ENCODE results near the gene ROS1.
"Not testable (repeated sequence)": the region's sequence is repeated elsewhere in the genome, so short reads cannot be mapped to it uniquely, and the experiment has no call there.

Gene ROS1

DNA sequence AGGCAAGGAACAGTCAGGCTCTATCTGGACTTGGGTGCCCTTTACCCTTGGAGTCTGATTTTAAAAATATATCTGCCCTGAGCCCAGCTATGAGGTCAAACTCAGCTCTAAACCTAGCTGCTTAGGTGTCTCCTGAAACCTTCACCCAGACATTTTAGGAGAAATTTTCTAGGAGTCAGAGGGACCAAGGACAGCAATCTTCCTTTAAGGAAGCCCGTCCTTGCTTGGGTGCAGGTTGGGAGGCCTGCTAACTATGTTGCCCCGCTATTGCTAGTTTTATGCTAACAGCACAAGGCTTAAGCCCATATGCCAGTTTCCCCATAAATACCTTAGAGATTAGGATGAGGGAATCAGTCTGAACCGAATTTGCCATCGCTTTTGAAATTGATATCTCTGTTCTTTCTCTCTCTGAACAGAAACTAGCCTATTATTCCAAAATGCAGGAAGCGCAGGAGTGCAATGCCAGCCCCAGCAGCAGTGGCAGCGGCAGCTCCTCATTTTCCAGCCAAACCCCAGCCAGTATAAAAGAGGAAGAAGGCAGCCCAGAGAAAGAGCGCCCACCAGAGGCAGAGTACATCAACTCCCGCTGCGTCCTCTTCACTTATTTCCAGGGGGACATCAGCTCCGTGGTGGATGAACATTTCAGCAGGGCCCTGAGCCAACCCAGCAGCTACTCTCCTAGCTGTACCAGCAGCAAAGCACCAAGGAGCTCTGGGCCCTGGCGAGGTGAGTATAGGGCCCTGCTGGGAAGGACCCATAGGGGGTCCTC lies 157.8 kb downstream of the ROS1 start:
- Histone ChIP-seq H3K9me3 (ENCODE audit: control insufficient read depth, low read length) (no peaks in the 10 kb centered on the region), H3K9ac (ENCODE audit: low read length) (no peak overlapping the region), H3K4me1 (ENCODE audit: control insufficient read depth, insufficient read depth, low read length) (peaks cover 23% of the 10 kb centered on the region), H3K27me3 (ENCODE audit: control insufficient read depth, insufficient read depth, low read length) (peaks cover 96% of the 10 kb centered on the region), H3K4me3 (ENCODE audit: low read length) (no peak overlapping the region), H3K36me3 (ENCODE audit: control insufficient read depth, insufficient read depth, low read length) (no peaks in the 10 kb centered on the region)

DNA sequence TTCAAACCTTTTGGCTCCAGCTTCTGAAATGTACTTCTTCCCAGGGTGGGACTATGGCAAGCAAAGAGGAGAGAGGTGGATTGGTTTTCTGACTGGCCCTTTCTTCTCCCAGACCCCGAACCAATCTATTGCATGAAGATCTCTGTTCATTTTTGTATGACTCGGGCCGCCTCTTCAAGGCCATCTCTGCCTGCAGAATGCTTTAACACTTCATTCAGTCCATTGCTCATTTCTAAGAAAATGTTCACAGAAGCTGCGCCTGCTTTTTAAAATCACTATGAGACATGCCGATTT lies 158.7 kb downstream of the ROS1 start:
- peaks cover 96% of the 10 kb centered on the region for H3K27me3 ChIP-seq (ENCODE audit: control insufficient read depth, insufficient read depth, low read length)
- peaks cover 23% of the 10 kb centered on the region for H3K4me1 ChIP-seq (ENCODE audit: control insufficient read depth, insufficient read depth, low read length)
- no peaks in the 10 kb centered on the region for H3K9me3 ChIP-seq (ENCODE audit: control insufficient read depth, low read length)
- no peak overlapping the region for H3K4me3 ChIP-seq (ENCODE audit: low read length)
- no peaks in the 10 kb centered on the region for H3K36me3 ChIP-seq (ENCODE audit: control insufficient read depth, insufficient read depth, low read length)
- H3K9ac ChIP-seq (ENCODE audit: low read length): no peak overlapping the region

DNA sequence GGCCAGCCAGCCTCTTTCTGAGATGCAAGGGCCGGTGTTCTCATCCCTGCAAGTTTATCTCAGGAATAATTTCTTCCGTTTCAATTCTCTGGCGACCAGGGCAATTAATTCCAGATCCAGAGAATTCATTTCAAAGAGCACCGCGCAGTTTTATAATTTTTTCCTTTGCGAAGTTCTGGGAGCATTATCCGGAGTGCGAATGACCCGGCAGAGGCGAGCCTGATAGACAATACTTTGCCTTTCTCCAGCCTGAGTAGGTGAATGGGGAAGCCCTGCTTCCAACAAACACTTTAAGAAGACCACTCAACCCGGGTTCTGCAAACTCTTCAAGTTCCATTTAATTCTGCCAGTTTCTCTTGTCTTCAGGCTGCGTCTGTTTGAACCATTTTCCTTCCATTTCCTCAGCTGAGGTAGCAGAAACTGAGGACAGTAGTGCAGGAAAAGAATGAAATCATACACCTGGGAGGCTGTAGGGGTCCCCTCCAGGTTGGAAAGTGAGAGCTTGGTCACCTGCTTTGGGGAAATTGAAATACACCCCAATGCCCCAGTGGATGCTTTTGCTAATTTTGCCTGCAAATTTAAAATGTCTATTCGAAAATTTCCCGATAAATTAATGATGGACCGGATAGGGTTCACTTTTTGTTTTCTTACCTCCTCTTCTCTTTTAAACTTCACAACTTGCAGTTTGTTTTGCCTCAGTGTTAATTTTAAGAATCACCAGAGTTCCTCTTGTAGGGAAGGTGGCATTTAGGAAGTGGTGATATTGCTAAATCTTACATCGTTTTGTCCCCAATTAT lies 159.3 kb downstream of the ROS1 start:
- no peak overlapping the region for H3K9ac ChIP-seq (ENCODE audit: low read length)
- peaks cover 23% of the 10 kb centered on the region for H3K4me1 ChIP-seq (ENCODE audit: control insufficient read depth, insufficient read depth, low read length)
- H3K4me3 ChIP-seq (ENCODE audit: low read length): no peak overlapping the region
- H3K36me3 ChIP-seq (ENCODE audit: control insufficient read depth, insufficient read depth, low read length): no peaks in the 10 kb centered on the region
- H3K9me3 ChIP-seq (ENCODE audit: control insufficient read depth, low read length): no peaks in the 10 kb centered on the region
- peaks cover 97% of the 10 kb centered on the region for H3K27me3 ChIP-seq (ENCODE audit: control insufficient read depth, insufficient read depth, low read length)

DNA sequence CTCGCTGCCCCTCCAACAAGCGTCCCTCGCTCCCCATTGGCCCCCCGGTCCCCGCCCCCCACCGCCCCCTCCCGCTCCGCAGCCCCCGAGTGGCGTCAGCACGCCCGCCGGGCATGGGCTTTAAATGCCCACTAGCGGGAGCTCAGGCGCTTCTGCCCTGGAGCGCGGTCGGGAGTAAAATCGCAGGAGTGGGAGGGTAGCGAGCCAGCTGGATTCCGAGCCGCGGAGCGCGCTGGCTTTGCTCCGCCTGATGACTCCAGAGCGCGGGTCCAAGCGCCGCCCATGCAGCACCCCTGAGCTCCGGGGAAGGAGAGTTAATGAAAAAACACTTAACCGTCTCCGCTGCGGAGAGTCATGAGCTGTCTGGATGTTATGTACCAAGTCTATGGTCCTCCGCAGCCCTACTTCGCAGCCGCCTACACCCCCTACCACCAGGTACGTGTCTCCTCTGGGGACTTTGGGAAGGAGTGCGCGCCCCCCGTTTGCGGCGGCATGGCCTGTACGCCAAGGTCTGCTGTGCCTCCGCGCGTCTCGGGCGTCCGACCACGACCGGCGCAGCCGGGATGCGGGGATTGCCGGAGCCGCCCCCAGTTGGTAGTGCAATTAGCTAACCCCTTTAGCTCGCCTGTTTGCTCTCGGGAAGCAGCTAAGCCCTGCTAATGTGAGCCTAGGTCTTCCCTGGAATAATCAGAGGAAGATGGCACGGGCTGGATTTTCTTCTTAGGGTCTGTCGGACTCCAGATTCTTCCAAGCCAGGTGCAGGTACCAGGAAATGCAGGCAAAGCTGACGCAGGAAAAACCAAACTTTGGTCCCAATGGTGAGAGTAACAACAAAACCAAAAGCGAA lies 160.1 kb downstream of the ROS1 start, which contains the start of gene VGLL2:
VGLL2 (plus strand) TSS at position 149 of the 847 bp plus-strand sequence; CDS start at position 355, 206 bp downstream.
- H3K36me3 ChIP-seq (ENCODE audit: control insufficient read depth, insufficient read depth, low read length): no peaks in the 10 kb centered on the region
- H3K4me1 ChIP-seq (ENCODE audit: control insufficient read depth, insufficient read depth, low read length): peaks cover 23% of the 10 kb centered on the region
- no peak within 1 kb of the TSS for H3K9ac ChIP-seq (ENCODE audit: low read length)
- H3K9me3 ChIP-seq (ENCODE audit: control insufficient read depth, low read length): no peaks in the 10 kb centered on the region
- no peak within 1 kb of the TSS for H3K4me3 ChIP-seq (ENCODE audit: low read length)
- peaks cover 90% of the 10 kb centered on the region for H3K27me3 ChIP-seq (ENCODE audit: control insufficient read depth, insufficient read depth, low read length)

DNA sequence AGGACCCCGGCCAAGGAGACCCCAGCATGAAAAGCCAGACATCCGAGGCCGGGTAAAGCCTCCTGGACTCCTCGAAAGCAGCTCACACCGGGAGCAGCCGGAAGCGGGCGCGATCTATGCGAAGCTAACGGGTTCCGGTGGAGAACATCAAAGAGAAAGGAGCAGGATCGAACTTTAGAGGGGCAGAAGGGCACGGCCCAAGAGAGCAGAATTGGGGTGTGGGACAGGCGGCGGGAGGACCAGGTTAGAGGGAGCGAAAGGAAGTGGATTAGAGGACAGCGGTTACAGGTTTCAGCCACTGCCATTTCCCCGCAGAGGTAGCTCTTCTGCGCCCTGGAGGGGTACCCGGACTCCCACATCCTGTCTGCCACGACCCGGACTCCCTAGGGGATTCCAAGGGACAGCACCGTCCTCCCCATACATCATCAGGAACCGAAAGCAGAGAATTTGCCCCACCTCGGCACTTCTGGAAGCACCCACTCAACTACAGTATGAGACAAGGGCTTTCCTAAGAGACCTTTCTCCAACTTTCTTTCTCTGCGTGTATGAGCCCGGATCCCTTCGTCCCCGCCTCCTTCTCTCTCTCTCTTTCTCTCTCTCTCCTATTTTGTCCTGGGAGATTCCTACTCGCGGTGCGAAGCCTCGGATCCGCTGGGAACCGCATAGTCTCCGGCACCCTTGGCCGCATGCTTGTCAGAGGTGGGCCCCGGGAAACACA lies 160.9 kb downstream of the ROS1 start:
- H3K27me3 ChIP-seq (ENCODE audit: control insufficient read depth, insufficient read depth, low read length): peaks cover 82% of the 10 kb centered on the region
- no peaks in the 10 kb centered on the region for H3K9me3 ChIP-seq (ENCODE audit: control insufficient read depth, low read length)
- H3K36me3 ChIP-seq (ENCODE audit: control insufficient read depth, insufficient read depth, low read length): no peaks in the 10 kb centered on the region
- no peak overlapping the region for H3K9ac ChIP-seq (ENCODE audit: low read length)
- peaks cover 17% of the 10 kb centered on the region for H3K4me1 ChIP-seq (ENCODE audit: control insufficient read depth, insufficient read depth, low read length)
- H3K4me3 ChIP-seq (ENCODE audit: low read length): no peak overlapping the region

DNA sequence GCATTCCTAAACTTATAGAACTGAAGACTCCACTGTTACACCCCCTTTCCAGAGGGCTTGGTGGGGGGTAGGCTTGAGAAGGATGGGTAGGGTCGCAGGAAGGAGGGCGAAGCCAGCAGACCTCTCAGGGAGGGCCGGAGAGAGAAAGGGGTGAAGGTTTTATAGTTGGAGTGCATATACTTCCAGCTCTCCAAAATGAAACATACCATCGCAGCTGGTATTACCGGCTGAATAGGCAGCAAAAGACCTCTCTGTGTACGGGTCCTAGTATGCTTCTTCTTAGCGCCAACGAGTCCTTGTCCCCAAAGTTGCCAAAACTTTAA lies 161.4 kb downstream of the ROS1 start:
- H3K9me3 ChIP-seq (ENCODE audit: control insufficient read depth, low read length): no peaks in the 10 kb centered on the region
- H3K27me3 ChIP-seq (ENCODE audit: control insufficient read depth, insufficient read depth, low read length): peaks cover 77% of the 10 kb centered on the region
- H3K9ac ChIP-seq (ENCODE audit: low read length): no peak overlapping the region
- peaks cover 17% of the 10 kb centered on the region for H3K4me1 ChIP-seq (ENCODE audit: control insufficient read depth, insufficient read depth, low read length)
- H3K4me3 ChIP-seq (ENCODE audit: low read length): no peak overlapping the region
- H3K36me3 ChIP-seq (ENCODE audit: control insufficient read depth, insufficient read depth, low read length): no peaks in the 10 kb centered on the region

DNA sequence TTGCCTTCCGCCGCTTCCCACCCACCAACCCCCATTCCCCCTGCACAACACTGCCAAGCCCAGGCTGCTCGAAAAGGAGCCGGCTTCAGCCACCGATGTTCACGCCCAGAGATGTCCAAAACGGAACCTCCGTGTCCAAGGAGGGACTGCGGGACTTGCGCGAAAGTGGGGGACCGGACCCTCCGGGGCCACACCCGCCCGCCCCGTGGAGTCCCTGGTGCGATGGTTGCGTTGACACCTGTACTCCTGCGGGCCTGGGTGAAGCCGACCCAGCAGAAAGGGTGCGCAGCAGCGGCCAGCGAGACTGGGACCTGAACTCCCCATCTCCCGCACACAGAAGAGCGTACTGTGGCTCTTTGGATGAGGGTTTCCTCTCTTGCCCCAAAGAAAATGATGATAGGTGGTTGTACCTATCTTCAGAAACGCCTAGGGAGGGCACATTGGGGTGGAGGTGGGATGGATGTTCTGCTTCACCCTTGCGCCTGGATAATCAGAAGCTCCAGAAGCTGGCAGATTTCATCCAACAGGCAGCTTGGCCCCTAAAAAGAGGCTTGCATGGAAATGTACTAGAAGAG lies 162.3 kb downstream of the ROS1 start:
- H3K27me3 ChIP-seq (ENCODE audit: control insufficient read depth, insufficient read depth, low read length): peaks cover 68% of the 10 kb centered on the region
- peaks cover 17% of the 10 kb centered on the region for H3K4me1 ChIP-seq (ENCODE audit: control insufficient read depth, insufficient read depth, low read length)
- no peaks in the 10 kb centered on the region for H3K36me3 ChIP-seq (ENCODE audit: control insufficient read depth, insufficient read depth, low read length)
- no peak overlapping the region for H3K9ac ChIP-seq (ENCODE audit: low read length)
- no peak overlapping the region for H3K4me3 ChIP-seq (ENCODE audit: low read length)
- H3K9me3 ChIP-seq (ENCODE audit: control insufficient read depth, low read length): no peaks in the 10 kb centered on the region

DNA sequence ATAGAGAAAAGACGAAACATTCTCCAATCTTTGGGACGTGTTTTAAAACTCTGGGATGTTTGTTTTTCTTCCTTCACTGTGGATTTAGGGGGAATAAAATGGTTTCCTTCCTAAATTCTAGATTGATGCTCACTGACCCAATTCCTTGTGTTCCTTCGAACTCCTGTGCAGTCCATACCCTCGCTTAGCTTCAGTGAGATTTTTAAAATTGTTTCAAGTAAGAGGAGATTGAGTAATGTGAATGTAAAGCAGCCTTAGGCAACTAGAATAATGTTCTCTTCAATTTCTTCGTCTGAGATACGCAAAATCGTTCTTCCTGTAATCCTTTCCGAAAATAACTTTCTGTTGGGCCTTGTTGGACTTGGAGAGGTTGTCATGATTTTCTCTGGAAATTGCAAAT lies 162.9 kb downstream of the ROS1 start:
- peaks cover 17% of the 10 kb centered on the region for H3K4me1 ChIP-seq (ENCODE audit: control insufficient read depth, insufficient read depth, low read length)
- H3K9ac ChIP-seq (ENCODE audit: low read length): no peak overlapping the region
- peaks cover 61% of the 10 kb centered on the region for H3K27me3 ChIP-seq (ENCODE audit: control insufficient read depth, insufficient read depth, low read length)
- no peaks in the 10 kb centered on the region for H3K36me3 ChIP-seq (ENCODE audit: control insufficient read depth, insufficient read depth, low read length)
- H3K4me3 ChIP-seq (ENCODE audit: low read length): no peak overlapping the region
- no peaks in the 10 kb centered on the region for H3K9me3 ChIP-seq (ENCODE audit: control insufficient read depth, low read length)

DNA sequence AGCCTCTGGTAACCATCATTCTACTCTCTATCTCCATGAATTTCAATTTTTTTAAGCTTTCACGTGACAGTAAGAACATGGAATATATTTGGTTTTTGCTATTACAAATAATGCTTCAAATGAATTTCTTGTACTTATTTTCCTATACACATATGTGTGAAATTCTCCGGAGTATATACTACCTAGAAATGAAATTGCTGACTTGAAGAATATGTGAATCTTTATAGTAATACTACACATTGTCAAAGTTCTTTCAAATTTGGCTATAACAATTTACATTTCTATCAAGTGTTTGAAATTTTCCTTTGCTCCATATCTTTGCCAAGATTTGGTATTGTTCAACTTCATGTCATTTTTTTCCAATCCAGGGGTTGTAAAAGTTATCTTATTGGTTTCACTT lies 172.0 kb downstream of the ROS1 start:
- Histone ChIP-seq H3K9ac (ENCODE audit: low read length) (no peak overlapping the region), H3K4me3 (ENCODE audit: low read length) (no peak overlapping the region)

DNA sequence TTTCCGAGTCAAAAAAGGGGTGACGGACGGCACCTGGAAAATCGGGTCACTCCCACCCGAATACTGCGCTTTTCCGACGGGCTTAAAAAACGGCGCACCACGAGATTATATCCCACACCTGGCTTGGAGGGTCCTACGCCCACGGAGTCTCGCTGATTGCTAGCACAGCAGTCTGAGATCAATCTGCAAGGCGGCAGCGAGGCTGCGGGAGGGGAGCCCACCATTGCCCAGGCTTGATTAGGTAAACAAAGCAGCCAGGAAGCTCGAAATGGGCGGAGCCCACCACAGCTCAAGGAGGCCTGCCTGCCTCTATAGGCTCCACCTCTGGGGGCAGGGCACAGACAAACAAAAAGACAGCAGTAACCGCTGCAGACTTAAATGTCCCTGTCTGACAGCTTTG lies 180.8 kb downstream of the ROS1 start:
- H3K4me3 ChIP-seq (ENCODE audit: low read length); H3K9me3 ChIP-seq (ENCODE audit: control insufficient read depth, low read length); H3K4me1 ChIP-seq (ENCODE audit: control insufficient read depth, insufficient read depth, low read length); H3K27me3 ChIP-seq (ENCODE audit: control insufficient read depth, insufficient read depth, low read length); H3K9ac ChIP-seq (ENCODE audit: low read length); H3K36me3 ChIP-seq (ENCODE audit: control insufficient read depth, insufficient read depth, low read length): not testable (repeated sequence)

More for the DNA sequence above, 172.0 kb downstream of the ROS1 start:
- no peaks in the 10 kb centered on the region for H3K27me3 ChIP-seq (ENCODE audit: control insufficient read depth, insufficient read depth, low read length)
- H3K9me3 ChIP-seq (ENCODE audit: control insufficient read depth, low read length): no peaks in the 10 kb centered on the region
- no peaks in the 10 kb centered on the region for H3K36me3 ChIP-seq (ENCODE audit: control insufficient read depth, insufficient read depth, low read length)
- no peaks in the 10 kb centered on the region for H3K4me1 ChIP-seq (ENCODE audit: control insufficient read depth, insufficient read depth, low read length)

DNA sequence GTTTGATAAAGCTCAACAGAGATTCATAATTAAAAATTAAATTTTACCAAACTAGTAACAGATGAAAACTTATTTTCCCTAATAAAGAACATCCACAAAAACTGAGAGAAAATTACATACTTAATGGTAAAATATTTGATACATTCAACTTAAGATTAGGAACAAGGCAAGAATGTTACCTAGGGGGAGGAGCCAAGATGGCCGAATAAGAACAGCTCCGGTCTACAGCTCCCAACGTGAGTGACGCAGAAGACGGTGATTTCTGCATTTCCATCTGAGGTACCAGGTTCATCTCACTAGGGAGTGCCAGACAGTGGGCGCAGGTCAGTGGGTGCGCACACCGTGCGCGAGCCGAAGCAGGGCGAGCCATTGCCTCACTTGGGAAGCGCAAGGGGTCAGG lies 181.2 kb downstream of the ROS1 start:
- not testable (repeated sequence) for H3K9ac ChIP-seq (ENCODE audit: low read length); H3K36me3 ChIP-seq (ENCODE audit: control insufficient read depth, insufficient read depth, low read length); H3K27me3 ChIP-seq (ENCODE audit: control insufficient read depth, insufficient read depth, low read length); H3K9me3 ChIP-seq (ENCODE audit: control insufficient read depth, low read length); H3K4me1 ChIP-seq (ENCODE audit: control insufficient read depth, insufficient read depth, low read length); H3K4me3 ChIP-seq (ENCODE audit: low read length)

Measured in mucosa of stomach (tissue), 1 donor.